Heart left ventricle (tissue), 13 donors: ENCODE data around the gene CD300C.

ENCODE experiments used
- POLR2A ChIP-seq, 2 donors: fragments of 450-650 bp; IDR thresholded peaks; one replicate each; pipeline ENCODE4 v1.6.1; 2017; ENCODE audit warnings: antibody characterized with exemption in 2 of 2, mild to moderate bottlenecking in 2 of 2, moderate library complexity in 2 of 2
- TF ChIP-seq, protein P1 (sequence below), 12 donors: fragments of 200-600 bp; sonication (generic) in 4 of 12; IDR thresholded peaks; one replicate each; pipeline versions ENCODE4 v1.5.0 to v1.8.0; 2018 to 2022; ENCODE audit warnings: antibody characterized with exemption in 12 of 12, mild to moderate bottlenecking in 5 of 12
- donor health status: ischemic (EF 13 %, LVEDD 7.1; RV severe dilation, severe dysfunction).
- donor health status: DM: no; HTN: yes; CAD: no.
- donor health status: DM: no; HTN: no; CAD: no.
- donor health status: ischemic (EF 25% LVEDD 6.9; RV normal size, moderate dysfunction).
- donor health status: ischemic (EF 25% LVEDD 5.7; RV mildly dilated, moderate dysfunction).
- donor health status: ischemic (EF 35%, LVEDD 5.7; RV mildly dilated, moderate dysfunction).
- donor health status: nonischemic (EF 11% LVEDD 7.7; RV severe dilation, severe dysfunction).
- donor health status: DM: yes; HTN: yes; CAD: no.
- donor health status: PGD.
- donor health status: ischemic (EF 29% LVEDD 5.4; RV normal size, mild dysfunction).
- donor health status: nonischemic (EF 23%, LVEDD 6.1; RV moderate dilation, normal function).

DNA sequence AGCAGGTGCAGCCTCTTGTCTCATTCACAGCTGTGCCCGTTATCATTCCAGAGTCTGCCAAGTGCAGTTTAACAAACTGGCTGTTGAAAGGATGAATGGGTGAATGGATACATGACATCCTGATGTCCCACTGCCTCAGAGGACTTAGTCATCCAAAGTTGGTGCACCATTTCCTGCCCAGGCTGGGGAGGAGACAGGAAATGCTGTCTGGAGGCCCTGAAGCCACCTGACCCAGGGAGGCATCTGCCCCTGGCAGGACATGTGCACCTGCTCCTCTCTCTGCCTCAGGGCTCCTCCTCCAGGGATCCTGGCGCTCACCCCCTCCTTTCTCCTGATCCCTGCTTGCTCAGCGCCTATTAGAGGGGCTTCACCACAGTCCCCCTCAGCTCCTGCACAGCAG lies 1.8 kb upstream of the CD300C start:
- TF ChIP-seq, protein P1, sequence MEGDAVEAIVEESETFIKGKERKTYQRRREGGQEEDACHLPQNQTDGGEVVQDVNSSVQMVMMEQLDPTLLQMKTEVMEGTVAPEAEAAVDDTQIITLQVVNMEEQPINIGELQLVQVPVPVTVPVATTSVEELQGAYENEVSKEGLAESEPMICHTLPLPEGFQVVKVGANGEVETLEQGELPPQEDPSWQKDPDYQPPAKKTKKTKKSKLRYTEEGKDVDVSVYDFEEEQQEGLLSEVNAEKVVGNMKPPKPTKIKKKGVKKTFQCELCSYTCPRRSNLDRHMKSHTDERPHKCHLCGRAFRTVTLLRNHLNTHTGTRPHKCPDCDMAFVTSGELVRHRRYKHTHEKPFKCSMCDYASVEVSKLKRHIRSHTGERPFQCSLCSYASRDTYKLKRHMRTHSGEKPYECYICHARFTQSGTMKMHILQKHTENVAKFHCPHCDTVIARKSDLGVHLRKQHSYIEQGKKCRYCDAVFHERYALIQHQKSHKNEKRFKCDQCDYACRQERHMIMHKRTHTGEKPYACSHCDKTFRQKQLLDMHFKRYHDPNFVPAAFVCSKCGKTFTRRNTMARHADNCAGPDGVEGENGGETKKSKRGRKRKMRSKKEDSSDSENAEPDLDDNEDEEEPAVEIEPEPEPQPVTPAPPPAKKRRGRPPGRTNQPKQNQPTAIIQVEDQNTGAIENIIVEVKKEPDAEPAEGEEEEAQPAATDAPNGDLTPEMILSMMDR (IDR thresholded peaks at IDR 0.05): no peak
- TF ChIP-seq POLR2A (IDR thresholded peaks at IDR 0.05): no peak
